Frontal cortex (tissue), 4 donors: Measurements from ENCODE around the gene PPP2R3A. TPM values are rescaled to one million over a fixed set of nuclear protein-coding genes. Genes with fewer than 3 reads are reported as not detected.

Experiments used
- DNase-seq, 2 donors: peaks; one replicate each; pipeline ENCODE4 v3.0.0; 2012; ENCODE audit warnings: low spot score in 2 of 2
- FAIRE-seq: peaks from 2 replicates; lab custom pipeline; 2012; peaks lifted over from hg19 to GRCh38; lab: Jason Lieb, UNC
- total RNA-seq: library from RNA; depleted of rRNA; stranded (reverse); fragments of >200 nt; gene quantifications from one replicate; pipeline ENCODE4 v1.2.3, GENCODE V29; 2014
- donor health status: control.
- donor health status: control.
- donor health status: control.

Gene PPP2R3A
- total RNA-seq, 1 donor from 2014 or later = 36.3 TPM

GRCh38 chr3:136018876-136019275 is 53.3 kb downstream of the PPP2R3A start:
- FAIRE-seq (no peak), DNase-seq (no peak)

DNA sequence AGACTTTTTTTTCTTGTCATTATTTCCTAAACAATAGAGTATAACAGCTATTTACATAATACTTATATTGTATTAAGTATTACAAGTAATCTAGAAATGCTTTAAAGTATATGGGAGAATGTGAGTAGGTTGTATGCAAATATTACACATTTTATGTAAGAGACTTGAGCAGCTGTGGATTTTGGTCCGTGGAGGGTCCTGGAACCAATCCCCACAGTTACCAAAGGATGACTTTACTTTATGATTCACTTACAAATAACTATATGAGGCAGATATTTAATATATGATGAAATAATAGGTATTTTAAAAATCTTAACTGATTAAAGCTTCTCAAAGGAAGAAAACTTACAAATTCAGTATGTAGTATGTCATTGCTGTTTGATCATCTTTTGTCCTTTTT is 56.3 kb downstream of the PPP2R3A start:
- peak; percentile 13 for FAIRE-seq
- no peak for DNase-seq

- FAIRE-seq = no peak
- no peak for DNase-seq
Observed at GRCh38 chr3:136022529-136023263, 57.2 kb downstream of the PPP2R3A start.

DNA sequence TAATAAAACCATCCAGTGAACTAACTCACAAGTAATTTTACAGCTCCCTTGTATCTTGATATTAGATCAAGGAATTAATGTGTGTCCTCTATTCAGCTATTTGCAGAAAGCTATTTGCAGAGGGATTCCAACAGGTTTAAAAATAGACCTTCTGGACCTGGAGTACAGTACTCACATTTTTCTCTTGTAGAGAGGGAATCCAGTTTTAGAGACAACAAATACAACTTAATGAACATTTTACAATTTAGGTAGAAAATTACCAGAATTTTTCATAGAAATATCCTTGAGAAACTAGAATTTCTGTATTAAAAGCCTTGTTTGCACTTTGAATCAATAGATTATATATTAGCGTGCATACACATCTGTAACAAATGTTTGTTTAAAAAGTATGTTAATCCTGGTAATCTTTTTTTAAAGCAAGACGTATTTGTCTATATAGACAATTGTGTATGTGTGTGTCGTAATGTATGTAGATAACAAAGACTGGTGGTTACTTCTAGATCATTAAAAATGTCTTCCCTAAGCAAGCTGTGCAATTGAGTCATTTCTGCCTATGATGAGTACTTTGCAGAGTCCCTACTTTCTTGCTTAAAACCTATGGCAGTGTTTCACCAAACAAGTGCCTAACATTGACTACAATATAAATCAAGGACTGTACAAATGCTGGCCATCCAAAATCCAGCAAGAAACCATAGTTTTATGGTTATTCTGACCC is 57.9 kb downstream of the PPP2R3A start:
- no peak for DNase-seq
- no peak for FAIRE-seq

DNA sequence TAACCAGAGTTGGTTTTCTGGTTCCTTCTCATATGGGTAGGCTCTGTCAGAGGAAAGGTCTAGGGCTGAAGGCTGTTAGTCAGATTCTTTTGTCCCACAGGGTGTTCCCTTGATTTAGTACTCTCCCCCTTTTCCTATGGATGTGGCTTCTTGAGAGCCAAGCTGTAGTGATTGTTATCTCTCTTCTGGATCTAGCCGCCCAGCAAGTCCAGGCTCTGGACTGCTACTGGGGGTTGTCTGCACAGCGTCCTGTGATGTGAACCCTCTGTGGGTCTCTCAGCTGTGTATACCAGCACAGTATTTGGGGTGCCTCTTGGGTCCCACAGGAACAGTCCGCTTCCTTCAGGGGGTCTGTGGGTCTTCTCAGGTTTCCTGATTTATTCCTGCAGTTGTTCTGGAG is 70.8 kb downstream of the PPP2R3A start:
- FAIRE-seq (no peak), DNase-seq (no peak)

DNA sequence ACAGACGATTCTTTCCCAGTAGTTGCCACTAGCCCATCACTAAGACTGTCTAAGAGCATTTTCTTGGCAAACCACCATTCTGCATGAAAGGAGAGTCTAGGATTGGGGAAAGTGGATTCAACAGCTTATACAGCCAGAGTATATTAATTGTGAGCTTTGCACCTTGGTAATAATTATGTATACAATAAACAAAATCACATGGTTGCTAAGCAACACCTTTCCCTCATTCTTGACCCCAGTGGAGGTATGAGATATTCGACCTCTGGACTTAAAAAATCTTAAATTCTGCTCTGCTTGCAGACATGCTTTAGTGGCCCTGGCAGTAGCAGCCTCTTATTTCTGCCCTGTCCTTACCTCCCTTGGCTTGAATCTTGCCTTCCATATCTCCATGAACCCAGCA is 73.1 kb downstream of the PPP2R3A start:
- no peak for FAIRE-seq

GRCh38 chr3:136042608-136043221 is 77.2 kb downstream of the PPP2R3A start:
- DNase-seq (peak; percentile 10 to 37), FAIRE-seq (peak; percentile 70)

More for the DNA sequence above, 73.1 kb downstream of the PPP2R3A start:
- no peak for DNase-seq

DNA sequence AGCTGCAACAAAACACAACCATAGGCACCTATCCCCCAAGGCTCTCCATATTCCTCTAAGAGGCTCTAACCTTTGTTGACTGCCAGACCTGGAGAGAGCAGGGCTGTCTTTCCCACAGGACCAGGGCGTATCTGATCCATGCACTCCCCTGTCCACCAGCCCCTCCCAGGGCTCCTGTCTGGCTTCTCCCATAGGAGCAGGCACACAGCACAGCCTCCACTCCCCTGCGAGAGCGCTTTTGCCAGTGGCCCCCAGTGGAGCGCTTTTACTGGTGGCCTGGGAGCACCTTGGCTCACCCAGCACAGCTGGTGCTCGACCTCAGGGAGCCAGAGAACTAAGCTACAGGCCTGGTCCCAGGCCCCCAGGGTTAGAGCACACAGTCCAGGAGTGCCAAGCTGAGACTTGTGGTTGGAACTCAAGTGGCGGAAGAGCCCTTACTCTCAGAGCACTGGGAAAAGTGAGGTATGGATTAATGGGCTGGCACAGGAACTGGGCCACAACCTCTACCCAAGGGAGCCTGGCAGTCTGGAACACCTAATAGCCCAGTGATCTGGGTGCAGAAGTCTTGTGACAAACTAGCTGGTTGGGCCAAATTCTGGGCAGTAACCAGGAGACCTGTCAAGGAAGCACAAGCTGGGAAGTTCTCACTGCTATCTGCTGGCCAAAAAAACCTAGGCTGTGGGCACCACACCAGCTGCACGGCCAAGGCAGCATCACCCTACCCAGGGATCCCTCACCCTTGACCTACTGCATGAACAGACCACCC is 79.6 kb downstream of the PPP2R3A start:
- FAIRE-seq (no peak), DNase-seq (no peak)

DNA sequence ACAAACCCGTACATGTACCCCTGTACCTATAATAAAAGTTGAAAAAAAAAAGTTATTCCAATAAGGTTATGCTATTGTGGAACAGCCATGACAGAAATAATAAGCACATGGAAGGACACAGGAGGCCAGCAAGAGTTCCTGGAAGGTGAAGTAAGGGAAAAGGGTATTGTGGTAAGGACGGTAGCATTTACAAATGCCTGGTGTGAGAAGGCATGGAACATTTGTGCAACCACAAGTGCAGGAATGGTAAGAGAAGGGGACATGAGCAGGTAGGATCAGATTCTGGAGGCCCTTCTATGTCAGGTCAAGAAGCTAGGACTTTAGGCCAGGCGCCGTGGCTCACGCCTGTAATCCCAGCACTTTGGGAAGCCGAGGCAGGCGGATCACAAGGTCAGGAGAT is 82.5 kb downstream of the PPP2R3A start:
- no peak for FAIRE-seq
- no peak for DNase-seq

GRCh38 chr3:136050250-136050649 is 84.7 kb downstream of the PPP2R3A start:
- FAIRE-seq (no peak), DNase-seq (no peak)

GRCh38 chr3:136055491-136055890 is 90.0 kb downstream of the PPP2R3A start:
- DNase-seq (no peak), FAIRE-seq (no peak)

GRCh38 chr3:136067211-136067610 is 101.7 kb downstream of the PPP2R3A start:
- DNase-seq (no peak), FAIRE-seq (no peak)

DNA sequence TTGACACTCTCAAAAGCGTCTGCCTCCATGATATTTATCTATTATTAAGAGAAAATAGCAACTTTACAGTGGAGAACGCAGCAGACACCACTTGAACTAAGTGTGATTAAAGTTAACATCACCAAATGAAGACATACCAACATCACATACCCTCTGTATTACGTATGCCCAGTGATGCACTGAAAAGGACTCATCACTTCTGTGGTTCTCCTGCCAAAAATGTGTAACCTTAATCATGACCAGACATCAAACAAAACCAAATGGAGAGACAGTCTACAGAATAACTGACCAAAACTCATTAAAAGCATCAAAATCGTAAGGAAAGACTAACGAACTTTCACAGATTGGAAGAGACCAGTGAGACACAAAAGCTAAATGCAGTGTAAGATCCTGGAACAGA is 103.2 kb downstream of the PPP2R3A start:
- FAIRE-seq (no peak), DNase-seq (no peak)

- FAIRE-seq = no peak
- no peak for DNase-seq
Observed at GRCh38 chr3:136069933-136070332, 104.4 kb downstream of the PPP2R3A start.

DNA sequence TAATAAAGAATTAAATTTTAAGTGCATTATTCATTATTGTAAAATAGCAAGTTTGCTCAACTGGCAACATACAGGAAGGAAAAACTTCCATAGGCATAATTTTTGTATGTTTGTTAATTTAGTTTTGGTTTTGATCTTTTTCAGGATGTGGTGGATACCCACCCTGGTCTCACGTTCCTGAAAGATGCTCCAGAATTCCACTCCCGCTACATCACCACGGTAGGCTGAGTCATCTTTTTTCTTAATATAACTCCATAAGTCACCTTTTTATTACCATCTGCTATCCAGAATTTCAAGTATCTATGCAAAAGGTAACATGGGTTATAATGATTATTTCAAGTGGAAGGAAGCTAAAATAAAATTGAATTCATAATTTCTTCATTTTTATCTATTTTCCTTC is 104.8 kb downstream of the PPP2R3A start:
- DNase-seq (no peak), FAIRE-seq (no peak)

DNA sequence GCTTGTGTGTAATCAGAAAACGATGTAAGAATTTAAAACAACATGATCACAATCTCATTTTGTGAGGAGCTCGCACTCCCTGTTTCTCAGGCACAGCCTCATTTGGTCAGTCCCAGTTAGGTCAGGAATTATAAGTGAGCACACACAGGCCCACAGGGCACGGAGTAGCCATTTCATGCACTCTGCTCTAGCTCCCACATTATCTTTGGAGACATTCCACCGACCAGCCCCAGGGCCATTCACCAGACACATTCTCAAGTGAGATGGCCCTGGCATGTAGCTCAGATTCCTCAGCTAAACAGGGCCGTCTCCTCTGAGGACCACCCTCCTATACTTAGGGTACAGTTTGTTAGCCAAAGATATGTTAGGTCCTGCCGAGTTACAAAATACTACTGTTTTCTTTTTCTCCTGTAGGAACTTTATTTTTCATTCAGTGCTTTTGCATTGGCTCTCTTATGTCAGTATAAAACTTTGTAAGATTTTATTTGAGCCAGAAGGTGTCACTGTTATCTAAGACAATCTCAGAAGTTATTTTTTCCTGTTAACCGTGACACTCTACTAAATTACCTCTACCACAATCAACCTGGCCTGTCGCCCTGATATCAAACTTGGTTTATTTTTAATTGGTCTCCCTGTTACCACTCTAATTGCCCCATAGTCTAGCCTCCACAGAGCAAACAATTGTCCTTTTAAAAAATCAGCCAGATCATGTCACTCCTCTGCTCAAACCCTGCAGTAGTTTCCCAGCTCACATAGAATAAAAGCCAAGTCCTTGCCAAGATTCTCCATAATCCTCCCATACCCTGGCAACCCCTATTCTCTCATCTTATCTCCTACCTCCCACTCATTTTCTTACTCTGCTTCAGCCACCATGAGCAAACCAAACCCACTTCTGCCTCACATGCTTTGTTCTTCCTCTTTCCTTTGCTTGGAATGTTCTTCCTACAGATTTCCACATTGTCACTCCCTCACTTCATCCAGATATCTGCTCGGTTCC is 105.7 kb downstream of the PPP2R3A start:
- DNase-seq = no peak

GRCh38 chr3:136074546-136075170 is 109.1 kb downstream of the PPP2R3A start:
- no peak for DNase-seq
- FAIRE-seq = no peak

More for the DNA sequence above, 105.7 kb downstream of the PPP2R3A start:
- FAIRE-seq = no peak

- FAIRE-seq (peak; percentile 99), DNase-seq (peak; percentile 8 to 38)
Observed at GRCh38 chr3:136075218-136075808, 109.8 kb downstream of the PPP2R3A start.
